ENCODE results near the gene CATSPER1.
"Not testable (repeated sequence)": the region's sequence is repeated elsewhere in the genome, so short reads cannot be mapped to it uniquely, and the experiment has no call there.

CATSPER1 gene

DNA sequence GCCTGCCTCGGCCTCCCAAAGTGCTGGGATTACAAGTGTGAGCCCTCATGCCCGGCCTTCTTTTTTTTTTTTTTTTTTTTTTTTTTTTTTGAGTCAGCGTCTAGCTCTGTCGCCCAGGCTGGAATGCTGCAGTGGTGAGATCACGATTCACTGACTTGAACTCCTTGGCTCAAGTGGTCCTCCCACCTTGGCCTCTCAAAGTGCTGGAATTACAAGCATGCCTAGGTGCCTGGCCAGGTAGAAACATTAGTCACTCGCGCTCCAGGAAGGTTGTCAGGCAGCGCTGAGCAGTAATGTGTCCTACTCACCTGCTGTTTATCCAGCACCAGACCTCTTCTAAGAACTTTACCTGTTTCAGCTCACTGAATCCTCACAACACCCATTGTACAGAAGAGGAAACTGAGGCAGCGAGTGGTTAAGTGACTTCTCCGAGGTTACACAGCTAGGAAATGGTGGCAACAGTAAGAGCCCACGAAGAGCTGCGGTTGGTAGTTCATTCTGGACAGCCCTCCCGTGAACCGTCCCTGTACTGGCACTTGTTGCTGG lies 15.0 kb downstream of the CATSPER1 start:
- DNase-seq, result peak; percentile 32
- TF ChIP-seq, protein P1, sequence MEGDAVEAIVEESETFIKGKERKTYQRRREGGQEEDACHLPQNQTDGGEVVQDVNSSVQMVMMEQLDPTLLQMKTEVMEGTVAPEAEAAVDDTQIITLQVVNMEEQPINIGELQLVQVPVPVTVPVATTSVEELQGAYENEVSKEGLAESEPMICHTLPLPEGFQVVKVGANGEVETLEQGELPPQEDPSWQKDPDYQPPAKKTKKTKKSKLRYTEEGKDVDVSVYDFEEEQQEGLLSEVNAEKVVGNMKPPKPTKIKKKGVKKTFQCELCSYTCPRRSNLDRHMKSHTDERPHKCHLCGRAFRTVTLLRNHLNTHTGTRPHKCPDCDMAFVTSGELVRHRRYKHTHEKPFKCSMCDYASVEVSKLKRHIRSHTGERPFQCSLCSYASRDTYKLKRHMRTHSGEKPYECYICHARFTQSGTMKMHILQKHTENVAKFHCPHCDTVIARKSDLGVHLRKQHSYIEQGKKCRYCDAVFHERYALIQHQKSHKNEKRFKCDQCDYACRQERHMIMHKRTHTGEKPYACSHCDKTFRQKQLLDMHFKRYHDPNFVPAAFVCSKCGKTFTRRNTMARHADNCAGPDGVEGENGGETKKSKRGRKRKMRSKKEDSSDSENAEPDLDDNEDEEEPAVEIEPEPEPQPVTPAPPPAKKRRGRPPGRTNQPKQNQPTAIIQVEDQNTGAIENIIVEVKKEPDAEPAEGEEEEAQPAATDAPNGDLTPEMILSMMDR (IDR thresholded peaks at IDR 0.05; ENCODE audit: low read depth, low read length, missing control alignments), result no peak
- Histone ChIP-seq H3K36me3 (replicated peaks) (no peaks in the 10 kb centered on the region), H3K27me3 (replicated peaks) (no peaks in the 10 kb centered on the region), H3K27ac (no peak overlapping the region), H3K4me3 (ENCODE audit: low read depth, low read length) (no peak overlapping the region)
- in situ Hi-C loops (cut with HindIII; ENCODE audit: low pct_ligation_motif_present, low sequenced_read_pairs), result no loop called here

GRCh38 chr11:66010036-66010435 lies 16.2 kb downstream of the CATSPER1 start:
- H3K27ac ChIP-seq; in situ Hi-C loops (cut with HindIII; ENCODE audit: low pct_ligation_motif_present, low sequenced_read_pairs); H3K27me3 ChIP-seq (replicated peaks); H3K36me3 ChIP-seq (replicated peaks); DNase-seq; H3K4me3 ChIP-seq (ENCODE audit: low read depth, low read length): not testable (repeated sequence)

- H3K27me3 ChIP-seq (replicated peaks), result no peaks in the 10 kb centered on the region
- peaks cover 8% of the 10 kb centered on the region for H3K36me3 ChIP-seq (replicated peaks)
- TF ChIP-seq, protein P1 (IDR thresholded peaks at IDR 0.05; ENCODE audit: low read depth, low read length, missing control alignments), result no peak
- no peak overlapping the region for H3K4me3 ChIP-seq (ENCODE audit: low read depth, low read length)
- no peak for DNase-seq
- in situ Hi-C loops (cut with HindIII; ENCODE audit: low pct_ligation_motif_present, low sequenced_read_pairs), result no loop called here
- H3K27ac ChIP-seq, result no peak overlapping the region
Measured at GRCh38 chr11:66008468-66009101, 17.7 kb downstream of the CATSPER1 start.

DNA sequence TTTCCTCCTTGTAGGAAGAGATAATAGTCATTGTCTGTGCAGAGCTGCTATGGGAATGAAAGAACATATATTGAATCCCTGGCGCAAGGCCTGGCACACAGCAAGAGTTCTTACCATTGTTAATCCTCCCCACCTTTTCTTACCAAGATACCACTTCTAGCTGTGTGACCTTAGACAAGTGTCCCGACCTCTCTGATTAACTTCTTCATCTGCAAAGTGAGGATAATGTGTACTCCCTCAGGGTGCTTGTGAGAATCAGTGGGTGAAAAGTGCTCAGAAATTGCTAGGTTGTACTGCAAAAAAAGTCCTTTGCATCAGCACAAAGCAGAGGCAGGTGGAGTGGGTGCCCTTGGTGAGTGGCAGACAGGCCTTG lies 18.2 kb downstream of the CATSPER1 start:
- no peaks in the 10 kb centered on the region for H3K27me3 ChIP-seq (replicated peaks)
- TF ChIP-seq, protein P1 (IDR thresholded peaks at IDR 0.05; ENCODE audit: low read depth, low read length, missing control alignments), result no peak
- DNase-seq, result no peak
- H3K27ac ChIP-seq, result no peak overlapping the region
- H3K36me3 ChIP-seq (replicated peaks), result peaks cover 8% of the 10 kb centered on the region
- no peak overlapping the region for H3K4me3 ChIP-seq (ENCODE audit: low read depth, low read length)
- in situ Hi-C loops (cut with HindIII; ENCODE audit: low pct_ligation_motif_present, low sequenced_read_pairs), result no loop called here

DNA sequence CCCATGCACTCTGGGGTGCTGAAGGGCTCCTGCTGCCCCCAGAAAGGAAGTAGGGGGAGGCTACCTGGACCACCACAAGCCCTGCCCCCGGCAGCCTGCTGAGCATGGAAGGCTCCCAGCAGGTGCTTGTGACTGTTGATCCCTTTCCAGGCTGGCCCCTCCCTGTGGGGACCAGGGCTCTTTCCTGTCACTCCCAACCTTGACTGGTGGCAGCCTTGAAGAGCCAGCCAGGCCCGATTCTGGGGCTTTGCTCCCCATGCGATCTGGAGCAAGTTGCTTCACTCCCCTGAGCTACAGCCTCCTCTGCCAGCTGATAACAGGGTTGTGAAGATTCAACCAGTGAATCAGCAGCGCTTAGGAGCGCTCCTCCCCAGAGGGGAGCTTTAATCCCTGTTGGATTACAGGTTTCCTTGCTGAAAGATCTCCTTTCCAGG lies 19.1 kb downstream of the CATSPER1 start:
- TF ChIP-seq, protein P1 (IDR thresholded peaks at IDR 0.05; ENCODE audit: low read depth, low read length, missing control alignments), result no peak
- in situ Hi-C loops (cut with HindIII; ENCODE audit: low pct_ligation_motif_present, low sequenced_read_pairs), result no loop called here
- no peak overlapping the region for H3K4me3 ChIP-seq (ENCODE audit: low read depth, low read length)
- no peaks in the 10 kb centered on the region for H3K27me3 ChIP-seq (replicated peaks)
- H3K27ac ChIP-seq, result no peak overlapping the region
- H3K36me3 ChIP-seq (replicated peaks), result peaks cover 8% of the 10 kb centered on the region
- DNase-seq, result no peak

GRCh38 chr11:66006891-66007176 lies 19.4 kb downstream of the CATSPER1 start:
- TF ChIP-seq, protein P1 (IDR thresholded peaks at IDR 0.05; ENCODE audit: low read depth, low read length, missing control alignments), result no peak
- Histone ChIP-seq H3K4me3 (ENCODE audit: low read depth, low read length) (no peak overlapping the region), H3K27ac (no peak overlapping the region), H3K27me3 (replicated peaks) (no peaks in the 10 kb centered on the region), H3K36me3 (replicated peaks) (peaks cover 8% of the 10 kb centered on the region)
- in situ Hi-C loops (cut with HindIII; ENCODE audit: low pct_ligation_motif_present, low sequenced_read_pairs), result no loop called here
- DNase-seq, result no peak

Data from brain microvascular endothelial cell (primary cell).